Naive thymus-derived CD4-positive, alpha-beta T cell (primary cell): ENCODE data around the gene ENTREP1. TPM values are rescaled to one million over a fixed set of nuclear protein-coding genes. Genes with fewer than 3 reads are reported as not detected.

Experiments used
- ATAC-seq: fragments of 150-1000 bp; cut with Tn5 transposase; 2 replicates; pipeline ENCODE4 v1.10.0; 2021; ENCODE audit warnings: mild to moderate bottlenecking, moderate library complexity
- CTCF ChIA-PET: fragments of 350-600 bp; sonication (Branson Sonifier 250); formaldehyde crosslinking; loops from one replicate; lab custom pipeline; 2021; ENCODE audit warnings: antibody characterized with exemption; lab: Charles Lee
- POLR2A ChIA-PET: fragments of 350-600 bp; sonication (Branson Sonifier 250); formaldehyde crosslinking; loops from one replicate; lab custom pipeline; 2021; ENCODE audit warnings: antibody characterized with exemption, inconsistent platforms; lab: Charles Lee
- DNase-seq, 9 donors: peaks; one replicate each; pipeline versions ENCODE4 v3.0.0 to v3.0.0-alpha.2; 2020 to 2022; ENCODE audit warnings: mixed read lengths in 1 of 9
- H3K27ac ChIP-seq: one replicate; pipeline ENCODE4 v1.7.0; 2013; ENCODE audit warnings: mild to moderate bottlenecking, low read depth, low read length, moderate library complexity
- H3K27me3 ChIP-seq, 2 donors: one replicate each; pipeline ENCODE4 v1.7.0; 2013; ENCODE audit warnings: low read length in 2 of 2, mild to moderate bottlenecking in 2 of 2, moderate library complexity in 2 of 2; ENCODE audit not compliant: control insufficient read depth in 2 of 2, insufficient read depth in 2 of 2
- H3K36me3 ChIP-seq, 3 experiments: 1 replicate in 2 of 3; 2 replicates in 1 of 3; pipeline ENCODE4 v1.7.0; 2013; ENCODE audit warnings: low read length in 3 of 3, mild to moderate bottlenecking in 3 of 3, moderate library complexity in 1 of 3; ENCODE audit not compliant: insufficient read depth in 3 of 3, control insufficient read depth in 2 of 3
- H3K4me1 ChIP-seq, 2 donors: one replicate each; pipeline ENCODE4 v1.7.0; 2013; ENCODE audit warnings: low read length in 2 of 2, mild to moderate bottlenecking in 2 of 2, moderate library complexity in 1 of 2; ENCODE audit not compliant: control insufficient read depth in 2 of 2, insufficient read depth in 2 of 2
- H3K4me3 ChIP-seq: 2 replicates; pipeline ENCODE4 v1.7.0; 2013; ENCODE audit warnings: mild to moderate bottlenecking, low read length
- H3K9me3 ChIP-seq, 3 experiments: 1 replicate in 2 of 3; 2 replicates in 1 of 3; pipeline ENCODE4 v1.7.0; 2013; ENCODE audit warnings: low read length in 3 of 3; ENCODE audit not compliant: control insufficient read depth in 2 of 3
- H3K27ac Mint-ChIP-seq, 9 donors: one replicate each; pipeline ENCODE4 v1.8.0; 2020 to 2022; ENCODE audit warnings: mixed read lengths in 9 of 9, mild to moderate bottlenecking in 8 of 9, moderate library complexity in 5 of 9, inconsistent platforms in 2 of 9
- H3K27me3 Mint-ChIP-seq, 5 donors: one replicate each; pipeline ENCODE4 v1.8.0; 2021 to 2022; ENCODE audit warnings: mixed read lengths in 5 of 5, mild to moderate bottlenecking in 1 of 5
- H3K36me3 Mint-ChIP-seq, 5 donors: one replicate each; pipeline ENCODE4 v1.8.0; 2020 to 2022; ENCODE audit warnings: mixed read lengths in 5 of 5, mild to moderate bottlenecking in 3 of 5, inconsistent platforms in 1 of 5
- H3K4me1 Mint-ChIP-seq, 7 donors: one replicate each; pipeline ENCODE4 v1.8.0; 2020 to 2022; ENCODE audit warnings: mixed read lengths in 7 of 7, mild to moderate bottlenecking in 3 of 7, inconsistent platforms in 1 of 7
- H3K4me3 Mint-ChIP-seq, 10 donors: one replicate each; pipeline ENCODE4 v1.8.0; 2020 to 2022; ENCODE audit warnings: mild to moderate bottlenecking in 10 of 10, mixed read lengths in 10 of 10, moderate library complexity in 6 of 10, inconsistent platforms in 2 of 10
- H3K9me3 Mint-ChIP-seq, 11 donors: one replicate each; pipeline ENCODE4 v1.8.0; 2020 to 2022; ENCODE audit warnings: mixed read lengths in 11 of 11, mild to moderate bottlenecking in 4 of 11, inconsistent platforms in 1 of 11, moderate library complexity in 1 of 11
- intact Hi-C, 2 donors: fragments of 100-400 bp; cut with micrococcal nuclease; formaldehyde crosslinking; loops; one replicate each; pipeline ENCODE4 v1.15.1; 2023
- polyA plus RNA-seq, 2 donors: library from polyadenylated mRNA; unstranded; fragments of 300-500 nt; fragmentation: Illumina TruSeq; gene quantifications; one replicate each; pipeline ENCODE4 v1.2.3, GENCODE V29; 2021
- total RNA-seq, 6 experiments: library from RNA in 5 of 6; stranded (reverse) in 5 of 6; gene quantifications; 1 replicate in 5 of 6; 2 replicates in 1 of 6; pipeline ENCODE4 v1.2.3 and lab custom pipeline; 2021 to 2026

ENTREP1 gene
- total and polyA plus RNA-seq, 7 experiments from 2014 or later: not detected

- H3K9me3 Mint-ChIP-seq: peaks cover 0 to 2% (median 0%) of the 10 kb centered on the region in 11 donors
These were observed 51.6 kb downstream of the ENTREP1 start for GRCh38 chr9:69376651-69377050.

GRCh38 chr9:69377291-69377690 lies 52.3 kb downstream of the ENTREP1 start:
- no peak overlapping the region for H3K27ac ChIP-seq
- no peak overlapping the region for H3K4me3 Mint-ChIP-seq
- H3K36me3 Mint-ChIP-seq: no peaks in the 10 kb centered on the region
- no peaks in the 10 kb centered on the region for H3K36me3 ChIP-seq
- no peak overlapping the region for H3K27ac Mint-ChIP-seq
- DNase-seq: no peak
- H3K9me3 Mint-ChIP-seq: peaks cover 0 to 2% (median 0%) of the 10 kb centered on the region in 11 donors
- ATAC-seq: no peak
- no peaks in the 10 kb centered on the region for H3K4me1 ChIP-seq
- H3K9me3 ChIP-seq: no peaks in the 10 kb centered on the region
- no peaks in the 10 kb centered on the region for H3K4me1 Mint-ChIP-seq
- intact Hi-C loops: no loop called here
- no peak overlapping the region for H3K4me3 ChIP-seq
- CTCF ChIA-PET: no interaction called here
- peaks cover 8 to 36% (median 22%) of the 10 kb centered on the region in 5 donors for H3K27me3 Mint-ChIP-seq
- POLR2A ChIA-PET: no interaction called here
- no peaks in the 10 kb centered on the region for H3K27me3 ChIP-seq

More at GRCh38 chr9:69376651-69377050, 51.6 kb downstream of the ENTREP1 start:
- peaks cover 5 to 36% (median 22%) of the 10 kb centered on the region in 5 donors for H3K27me3 Mint-ChIP-seq
- Histone ChIP-seq H3K36me3 (no peaks in the 10 kb centered on the region), H3K4me3 (no peak overlapping the region), H3K4me1 (no peaks in the 10 kb centered on the region), H3K27me3 (no peaks in the 10 kb centered on the region), H3K27ac (no peak overlapping the region), H3K9me3 (no peaks in the 10 kb centered on the region)
- POLR2A ChIA-PET: no interaction called here
- no peak overlapping the region for H3K27ac Mint-ChIP-seq
- CTCF ChIA-PET: no interaction called here
- ATAC-seq: no peak
- H3K36me3 Mint-ChIP-seq: no peaks in the 10 kb centered on the region
- DNase-seq: no peak
- H3K4me3 Mint-ChIP-seq: no peak overlapping the region
- no peaks in the 10 kb centered on the region for H3K4me1 Mint-ChIP-seq
- intact Hi-C loops: no loop called here

GRCh38 chr9:69377981-69378380 lies 53.0 kb downstream of the ENTREP1 start:
- Histone ChIP-seq H3K27ac (no peak overlapping the region), H3K9me3 (no peaks in the 10 kb centered on the region), H3K27me3 (no peaks in the 10 kb centered on the region), H3K36me3 (no peaks in the 10 kb centered on the region), H3K4me3 (no peak overlapping the region), H3K4me1 (no peaks in the 10 kb centered on the region)
- Mint-ChIP-seq H3K4me3 (no peak overlapping the region), H3K27me3 (peaks cover 8 to 36% (median 22%) of the 10 kb centered on the region in 5 donors), H3K27ac (no peak overlapping the region), H3K4me1 (no peaks in the 10 kb centered on the region), H3K36me3 (no peaks in the 10 kb centered on the region), H3K9me3 (peaks cover 0 to 2% (median 0%) of the 10 kb centered on the region in 11 donors)
- intact Hi-C loops: no loop called here
- ChIA-PET CTCF (no interaction called here), POLR2A (no interaction called here)
- DNase-seq (no peak), ATAC-seq (no peak)

GRCh38 chr9:69379270-69379982 lies 54.4 kb downstream of the ENTREP1 start:
- H3K27ac ChIP-seq: no peak overlapping the region
- ATAC-seq (no peak), DNase-seq (no peak)
- H3K36me3 ChIP-seq: no peaks in the 10 kb centered on the region
- Mint-ChIP-seq H3K4me3 (no peak overlapping the region), H3K9me3 (peaks cover 0 to 2% (median 0%) of the 10 kb centered on the region in 11 donors), H3K27ac (no peak overlapping the region), H3K36me3 (no peaks in the 10 kb centered on the region), H3K27me3 (peaks cover 3 to 31% (median 20%) of the 10 kb centered on the region in 5 donors), H3K4me1 (no peaks in the 10 kb centered on the region)
- CTCF ChIA-PET: no interaction called here
- H3K4me3 ChIP-seq: no peak overlapping the region
- intact Hi-C loops: no loop called here
- H3K4me1 ChIP-seq: no peaks in the 10 kb centered on the region
- POLR2A ChIA-PET: no interaction called here
- no peaks in the 10 kb centered on the region for H3K9me3 ChIP-seq
- H3K27me3 ChIP-seq: no peaks in the 10 kb centered on the region

GRCh38 chr9:69380301-69380700 lies 55.3 kb downstream of the ENTREP1 start:
- CTCF ChIA-PET: no interaction called here
- Histone ChIP-seq H3K27ac (no peak overlapping the region), H3K9me3 (no peaks in the 10 kb centered on the region), H3K4me3 (no peak overlapping the region), H3K36me3 (no peaks in the 10 kb centered on the region), H3K27me3 (no peaks in the 10 kb centered on the region), H3K4me1 (no peaks in the 10 kb centered on the region)
- intact Hi-C loops: no loop called here
- ATAC-seq: no peak
- H3K36me3 Mint-ChIP-seq: no peaks in the 10 kb centered on the region
- H3K4me3 Mint-ChIP-seq: no peak overlapping the region
- H3K4me1 Mint-ChIP-seq: no peaks in the 10 kb centered on the region
- no peak overlapping the region for H3K27ac Mint-ChIP-seq
- POLR2A ChIA-PET: no interaction called here
- H3K9me3 Mint-ChIP-seq: no peaks in the 10 kb centered on the region
- H3K27me3 Mint-ChIP-seq: peaks cover 5 to 22% (median 19%) of the 10 kb centered on the region in 5 donors
- no peak for DNase-seq

- DNase-seq: no peak
- no peaks in the 10 kb centered on the region for H3K4me1 ChIP-seq
- H3K9me3 ChIP-seq: no peaks in the 10 kb centered on the region
- ChIA-PET POLR2A (no interaction called here), CTCF (no interaction called here)
- ATAC-seq: no peak
- H3K4me3 ChIP-seq: no peak overlapping the region
- H3K36me3 Mint-ChIP-seq: no peaks in the 10 kb centered on the region
- intact Hi-C loops: no loop called here
- H3K27ac ChIP-seq: no peak overlapping the region
- peaks cover 7 to 25% (median 19%) of the 10 kb centered on the region in 5 donors for H3K27me3 Mint-ChIP-seq
- no peaks in the 10 kb centered on the region for H3K36me3 ChIP-seq
- H3K9me3 Mint-ChIP-seq: no peaks in the 10 kb centered on the region
- H3K27ac Mint-ChIP-seq: no peak overlapping the region
- no peaks in the 10 kb centered on the region for H3K4me1 Mint-ChIP-seq
- no peak overlapping the region for H3K4me3 Mint-ChIP-seq
- no peaks in the 10 kb centered on the region for H3K27me3 ChIP-seq
These were observed 55.8 kb downstream of the ENTREP1 start for GRCh38 chr9:69380811-69381210.

GRCh38 chr9:69382135-69382534 lies 57.1 kb downstream of the ENTREP1 start:
- peaks cover 7 to 31% (median 12%) of the 10 kb centered on the region in 5 donors for H3K27me3 Mint-ChIP-seq
- ATAC-seq (no peak), DNase-seq (no peak)
- no peaks in the 10 kb centered on the region for H3K9me3 Mint-ChIP-seq
- no peak overlapping the region for H3K27ac Mint-ChIP-seq
- intact Hi-C loops: no loop called here
- Histone ChIP-seq H3K27me3 (no peaks in the 10 kb centered on the region), H3K27ac (no peak overlapping the region), H3K4me1 (no peaks in the 10 kb centered on the region), H3K36me3 (no peaks in the 10 kb centered on the region), H3K4me3 (no peak overlapping the region), H3K9me3 (no peaks in the 10 kb centered on the region)
- ChIA-PET POLR2A (no interaction called here), CTCF (no interaction called here)
- H3K36me3 Mint-ChIP-seq: no peaks in the 10 kb centered on the region
- no peaks in the 10 kb centered on the region for H3K4me1 Mint-ChIP-seq
- H3K4me3 Mint-ChIP-seq: no peak overlapping the region
